HCT116 (cell line): Measurements from ENCODE around the gene AHNAK. TPM values are rescaled to one million over a fixed set of nuclear protein-coding genes. Genes with fewer than 3 reads are reported as not detected.

Experiments
- ATAC-seq: fragments of 200-7000 bp; cut with Tn5 transposase; 2 replicates; pipeline ENCODE4 v1.9.1; 2020; ENCODE audit warnings: mild to moderate bottlenecking, moderate library complexity
- BruUV-seq: library from RNA; stranded (reverse); fragments of 400-500 nt; replicated peaks from 2 replicates; lab custom pipeline; 2021; lab: Mats Ljungman, UMichigan
- CTCF ChIA-PET: fragments of 300-600 bp; sonication (Branson Sonifier 250); formaldehyde crosslinking; loops from one replicate; lab custom pipeline; 2021; ENCODE audit warnings: antibody characterized with exemption; lab: Charles Lee
- POLR2A ChIA-PET: fragments of 300-600, 350-600 bp; sonication (Branson Sonifier 250); formaldehyde crosslinking; loops from one replicate; lab custom pipeline; 2021; ENCODE audit warnings: antibody characterized with exemption; lab: Charles Lee
- RAD21 ChIA-PET, 2 experiments: fragments of 300-600 bp; sonication (Branson Sonifier 250); formaldehyde crosslinking; loops; one replicate each; lab custom pipeline; 2023; ENCODE audit warnings: low total read pairs in 2 of 2; ENCODE audit not compliant: uncharacterized antibody in 2 of 2, unreplicated experiment in 2 of 2, low non-redundant PET in 1 of 2; lab: Charles Lee
- DNase-seq: peaks from one replicate; pipeline ENCODE4 v3.0.0-alpha.2; 2010; ENCODE audit warnings: low read depth, low spot score
- H2AFZ ChIP-seq: fragments of 200-600 bp; shearing (Covaris generic), sonication (generic); 2 replicates; pipeline ENCODE4 v1.6.1; 2017; ENCODE audit warnings: low read depth, mixed run types, mixed read lengths, antibody characterized with exemption, low read length; ENCODE audit not compliant: poor library complexity, severe bottlenecking
- H3K27ac ChIP-seq: 2 replicates; pipeline ENCODE4 v1.5.1; 2012; ENCODE audit warnings: low read depth, low read length
- H3K27me3 ChIP-seq: fragments of 200-600 bp; sonication (generic); 2 replicates; pipeline ENCODE4 v1.6.1; 2016; ENCODE audit warnings: mixed run types, low read length, mixed read lengths; ENCODE audit not compliant: insufficient read depth
- H3K36me3 ChIP-seq, 2 experiments: fragments of 200-500 bp in 1 of 2; fragments of 200-600 bp in 1 of 2; sonication (Bioruptor generic) in 1 of 2; sonication (generic) in 1 of 2; 2 replicates each; pipeline versions ENCODE4 v1.5.1 to v1.6.1; 2014 to 2016; ENCODE audit warnings: low read length in 2 of 2, inconsistent platforms in 1 of 2, mixed read lengths in 1 of 2, mixed run types in 1 of 2; ENCODE audit not compliant: insufficient read depth in 2 of 2, control insufficient read depth in 1 of 2
- H3K4me1 ChIP-seq, 2 experiments: fragments of 200-600 bp in 1 of 2; sonication (generic) in 1 of 2; 2 replicates each; pipeline versions ENCODE4 v1.5.1 to v1.6.1; 2012 to 2017; ENCODE audit warnings: low read length in 2 of 2, inconsistent platforms in 1 of 2, mild to moderate bottlenecking in 1 of 2, mixed read lengths in 1 of 2, mixed run types in 1 of 2, moderate library complexity in 1 of 2; ENCODE audit not compliant: insufficient read depth in 2 of 2, control insufficient read depth in 1 of 2
- H3K4me2 ChIP-seq: fragments of 200-600 bp; sonication (generic); 2 replicates; pipeline ENCODE4 v1.6.1; 2017; ENCODE audit warnings: mixed run types, low read length, mixed read lengths
- H3K4me3 ChIP-seq, 2 experiments: fragments of 200-600 bp in 1 of 2; sonication (generic) in 1 of 2; replicated peaks in 1 of 2; 2 replicates each; pipeline ENCODE4 v1.5.1; 2011 to 2016; ENCODE audit warnings: low read length in 2 of 2, control low read depth in 1 of 2, low read depth in 1 of 2, mild to moderate bottlenecking in 1 of 2, mixed read lengths in 1 of 2, mixed run types in 1 of 2
- H3K79me2 ChIP-seq: fragments of 200-600 bp; sonication (generic); 2 replicates; pipeline ENCODE4 v1.6.1; 2017; ENCODE audit warnings: mild to moderate bottlenecking, mixed run types, low read length, moderate library complexity, mixed read lengths; ENCODE audit not compliant: insufficient read depth
- H3K9ac ChIP-seq: fragments of 200-600 bp; sonication (generic); 2 replicates; pipeline ENCODE4 v1.6.1; 2016; ENCODE audit warnings: low read length, mixed read lengths
- H3K9me2 ChIP-seq: fragments of 200-600 bp; sonication (generic), shearing (Covaris generic); 2 replicates; pipeline ENCODE4 v1.6.1; 2017; ENCODE audit warnings: mixed run types, mild to moderate bottlenecking, moderate library complexity; ENCODE audit not compliant: insufficient read depth
- H3K9me3 ChIP-seq, 2 experiments: fragments of 200-500 bp in 1 of 2; fragments of 200-600 bp in 1 of 2; sonication (Bioruptor generic) in 1 of 2; sonication (generic) in 1 of 2; 2 replicates each; pipeline ENCODE4 v1.6.1; 2014 to 2017; ENCODE audit warnings: low read length in 2 of 2, mixed read lengths in 2 of 2, inconsistent platforms in 1 of 2, low read depth in 1 of 2, mild to moderate bottlenecking in 1 of 2, mixed run types in 1 of 2, moderate library complexity in 1 of 2; ENCODE audit not compliant: control insufficient read depth in 1 of 2, insufficient read depth in 1 of 2
- H4K20me1 ChIP-seq: fragments of 200-600 bp; sonication (generic), shearing (Covaris generic); 2 replicates; pipeline ENCODE4 v1.6.1; 2017; ENCODE audit warnings: mixed run types, mild to moderate bottlenecking, moderate library complexity; ENCODE audit not compliant: insufficient read depth
- EZH2 ChIP-seq: fragments of 200-600 bp; sonication (generic); IDR thresholded peaks from 2 replicates; pipeline ENCODE4 v1.6.1; 2017; ENCODE audit warnings: antibody characterized with exemption, mixed run types
- POLR2A ChIP-seq: IDR thresholded peaks from 2 replicates; pipeline ENCODE4 v1.7.0; 2011; ENCODE audit warnings: borderline replicate concordance; ENCODE audit not compliant: insufficient read depth, insufficient read length; ENCODE audit errors: extremely low read depth
- POLR2AphosphoS5 ChIP-seq: IDR thresholded peaks from 2 replicates; pipeline ENCODE4 v1.6.1; 2011; ENCODE audit warnings: mild to moderate bottlenecking, low read depth, low read length, moderate library complexity
- RAD21 ChIP-seq: IDR thresholded peaks from 2 replicates; pipeline ENCODE4 v1.6.1; 2012; ENCODE audit warnings: low read depth, mild to moderate bottlenecking
- SIN3A ChIP-seq: IDR thresholded peaks from 2 replicates; pipeline ENCODE4 v1.6.1; 2012; ENCODE audit warnings: low read depth
- SRF ChIP-seq: IDR thresholded peaks from 2 replicates; pipeline ENCODE4 v1.6.1; 2012; ENCODE audit warnings: low read depth
- TCF7L2 ChIP-seq: IDR thresholded peaks from 2 replicates; pipeline ENCODE4 v1.7.0; 2011; ENCODE audit warnings: borderline replicate concordance, inconsistent platforms; ENCODE audit not compliant: insufficient read depth, insufficient read length; ENCODE audit errors: extremely low read depth
- intact Hi-C: fragments of 100-400 bp; cut with micrococcal nuclease; formaldehyde crosslinking; loops from 2 replicates; pipeline ENCODE4 v1.10.0; 2022
- total RNA-seq: library from RNA; stranded (reverse); gene quantifications from one replicate; pipeline ENCODE4 v1.2.1, GENCODE V29; 2021; ENCODE audit not compliant: unreplicated experiment

Gene AHNAK
- total RNA-seq, 1 experiment from 2014 or later = 239 TPM

DNA sequence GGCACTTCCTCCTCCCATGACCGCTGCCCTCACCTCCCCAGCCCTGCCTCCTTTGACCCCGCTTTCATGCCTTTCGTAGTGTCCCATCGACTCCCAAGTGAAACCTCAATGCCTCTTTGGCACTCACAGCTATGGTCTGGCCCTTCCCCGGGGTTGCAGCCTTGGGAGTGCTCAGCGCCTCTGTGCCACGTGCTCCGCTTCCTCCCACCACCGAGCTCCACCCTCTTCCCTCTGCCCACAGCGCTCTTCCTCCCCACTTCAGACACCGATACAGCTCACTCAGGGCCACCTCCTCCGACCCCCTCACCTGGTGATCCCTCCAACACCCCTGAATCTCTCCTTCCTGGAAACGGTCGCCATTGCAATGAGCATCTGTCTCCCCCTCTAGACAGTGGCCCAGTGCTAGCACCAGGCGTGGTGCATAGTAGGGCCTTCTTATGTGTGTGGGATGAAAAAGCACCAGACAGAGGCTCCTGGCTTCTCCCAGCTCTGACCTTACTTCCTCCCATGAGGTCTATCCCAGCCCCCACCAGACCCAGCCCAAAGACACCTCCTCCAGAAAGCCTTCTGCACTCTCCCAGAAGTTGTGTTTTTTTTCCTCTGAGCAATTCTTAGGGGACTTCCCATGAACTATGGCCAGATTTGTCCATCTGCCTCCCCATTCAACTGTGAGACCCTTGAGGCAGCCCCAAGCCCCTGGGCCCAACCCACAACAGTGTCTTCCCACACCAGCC is 144.2 kb downstream of the AHNAK start:
- BruUV-seq = no TSS peak

GRCh38 chr11:62401811-62402210 is 144.8 kb downstream of the AHNAK start:
- no peaks in the 10 kb centered on the region for H3K27me3 ChIP-seq
- DNase-seq = no peak
- H3K79me2 ChIP-seq = no peaks in the 10 kb centered on the region
- H3K27ac ChIP-seq = no peak overlapping the region
- H3K4me2 ChIP-seq = no peak overlapping the region
- no peaks in the 10 kb centered on the region for H3K36me3 ChIP-seq
- no peaks in the 10 kb centered on the region for H3K9me2 ChIP-seq
- BruUV-seq = no TSS peak
- H3K4me1 ChIP-seq = peaks cover 0 to 10% of the 10 kb centered on the region in 2 experiments; a peak in 1 of 4 replicates
- no peak for ATAC-seq
- H3K4me3 ChIP-seq = no peak overlapping the region
- intact Hi-C loops = no loop called here
- H3K9ac ChIP-seq = no peak overlapping the region
- ChIA-PET CTCF (no interaction called here), POLR2A (interaction anchor here (0.6 to 1.7 kb wide), 2 partner anchors 154 to 172 kb away, joined by 3 to 5 read pairs; partner anchors contain the start of gene EEF1G), RAD21 (no interaction called here)
- no peaks in the 10 kb centered on the region for H4K20me1 ChIP-seq
- H3K9me3 ChIP-seq = no peaks in the 10 kb centered on the region
- TF ChIP-seq SIN3A (no peak), SRF (no peak), POLR2AphosphoS5 (no peak), POLR2A (no peak)
- H2AFZ ChIP-seq = no peak overlapping the region

More for the DNA sequence above, 144.2 kb downstream of the AHNAK start:
- TF ChIP-seq TCF7L2 = no peak
- no peak for TF ChIP-seq EZH2
- no peak for TF ChIP-seq RAD21
- TF ChIP-seq, all 23 proteins: peak for 0
- H2AFZ ChIP-seq = no peak overlapping the region
- ChIA-PET RAD21 (no interaction called here), CTCF (no interaction called here), POLR2A (no interaction called here)
- intact Hi-C loops = no loop called here
- H3K9ac ChIP-seq = no peak overlapping the region
- DNase-seq (no peak), ATAC-seq (no peak)
- H3K4me1 ChIP-seq = peaks cover 0 to 10% of the 10 kb centered on the region in 2 experiments; a peak in 1 of 4 replicates
- H4K20me1 ChIP-seq = no peaks in the 10 kb centered on the region
- no peak overlapping the region for H3K4me3 ChIP-seq
- no peaks in the 10 kb centered on the region for H3K79me2 ChIP-seq
- no peak overlapping the region for H3K27ac ChIP-seq
- no peak overlapping the region for H3K4me2 ChIP-seq
- H3K36me3 ChIP-seq = no peaks in the 10 kb centered on the region
- no peaks in the 10 kb centered on the region for H3K9me2 ChIP-seq
- H3K27me3 ChIP-seq = no peaks in the 10 kb centered on the region
- H3K9me3 ChIP-seq = no peaks in the 10 kb centered on the region
